NCI-H2171 treated with DMSO at 0.1 percent for 48 hours (cell line): ENCODE results near the gene OR2Z1.

Source experiments
- DNase-seq: peaks from one replicate; lab custom pipeline; 2025; lab: John Stamatoyannopoulos, UW

OR2Z1 gene

GRCh38 chr19:8721334-8721733 lies at the start of gene OR2Z1:
TSS of gene OR2Z1 (plus strand) at chr19:8721634. CDS start at chr19:8731029, 9,395 bp downstream.
- DNase-seq, result no peak

GRCh38 chr19:8673276-8673891 lies 48.0 kb upstream of the OR2Z1 start:
- no peak for DNase-seq

DNA sequence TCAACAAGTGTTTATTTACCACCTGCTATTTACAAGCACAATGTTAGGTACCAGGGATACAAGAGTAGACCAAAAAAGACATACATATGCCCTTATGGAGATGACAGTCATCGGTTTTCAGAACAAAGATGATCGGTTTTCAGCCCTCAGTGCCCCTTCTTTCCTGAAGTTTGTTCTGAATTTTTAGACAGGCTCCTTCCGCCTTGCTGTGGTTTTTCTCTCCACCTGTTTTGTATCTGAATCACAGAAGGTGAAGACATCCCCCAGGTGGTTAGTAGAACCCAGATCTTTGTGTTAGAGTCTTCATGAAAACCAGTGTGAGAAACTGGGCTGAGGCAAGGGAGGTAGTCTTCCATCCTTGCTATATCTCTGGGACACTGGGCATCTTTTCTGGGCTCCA lies 46.4 kb upstream of the OR2Z1 start:
- DNase-seq, result no peak

DNA sequence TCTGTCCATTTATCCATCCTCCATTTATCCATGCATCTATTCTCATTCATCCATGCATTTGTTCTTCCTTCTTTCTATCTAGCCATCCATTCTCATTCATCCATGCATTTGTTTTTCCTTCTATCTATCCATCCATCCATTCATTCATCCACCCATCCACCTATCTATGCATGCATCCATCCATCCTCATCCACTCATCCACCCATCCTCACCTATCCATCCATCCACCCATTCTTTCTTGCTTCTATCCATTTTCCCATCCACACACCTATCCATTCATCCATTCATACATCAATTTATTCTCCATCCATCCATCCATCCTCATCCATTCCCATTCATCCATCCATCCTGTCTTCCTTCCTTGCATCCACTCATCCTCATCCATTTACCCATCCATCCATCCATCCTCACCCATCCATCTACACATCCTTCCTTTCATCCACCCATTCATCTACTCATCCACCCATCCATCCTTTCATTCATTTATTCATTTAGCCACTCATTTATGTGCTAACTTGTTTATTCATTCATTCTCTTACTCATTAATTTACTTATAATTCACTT lies 43.1 kb upstream of the OR2Z1 start:
- DNase-seq, result no peak

GRCh38 chr19:8680676-8681344 lies 40.6 kb upstream of the OR2Z1 start:
- DNase-seq, result no peak

DNA sequence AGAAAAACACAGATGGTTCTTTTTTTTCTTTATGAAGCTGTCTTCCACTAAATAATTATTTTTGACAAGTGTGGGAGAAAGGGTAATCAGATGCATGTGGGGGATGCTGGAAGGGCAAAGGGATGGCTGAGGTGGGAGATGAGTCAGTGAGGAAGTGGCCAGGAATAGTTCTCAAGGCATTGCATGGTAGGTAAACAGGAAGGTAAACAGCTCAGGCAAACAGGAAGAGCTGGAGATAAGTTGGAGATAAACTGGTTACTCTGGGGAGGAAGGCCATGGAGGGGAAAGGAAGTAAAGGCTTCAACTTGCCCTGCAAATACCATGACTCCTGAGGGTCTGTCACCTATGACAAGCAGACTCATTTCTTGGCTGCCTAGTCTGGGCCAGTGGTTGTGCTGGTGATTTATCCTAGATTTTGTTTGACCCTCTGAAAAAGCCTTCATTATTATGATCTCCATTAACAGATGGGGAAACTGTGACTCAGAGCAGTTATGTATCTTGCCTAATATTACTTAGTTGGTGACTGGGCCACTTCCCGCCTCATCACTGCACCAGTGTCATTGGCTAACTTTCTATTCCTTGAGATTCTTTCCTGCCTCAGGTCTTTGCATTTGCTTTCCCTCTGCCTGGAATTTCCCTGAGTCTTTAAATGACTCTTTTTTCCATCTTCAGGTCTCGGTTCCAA lies 39.9 kb upstream of the OR2Z1 start:
- DNase-seq, result no peak

DNA sequence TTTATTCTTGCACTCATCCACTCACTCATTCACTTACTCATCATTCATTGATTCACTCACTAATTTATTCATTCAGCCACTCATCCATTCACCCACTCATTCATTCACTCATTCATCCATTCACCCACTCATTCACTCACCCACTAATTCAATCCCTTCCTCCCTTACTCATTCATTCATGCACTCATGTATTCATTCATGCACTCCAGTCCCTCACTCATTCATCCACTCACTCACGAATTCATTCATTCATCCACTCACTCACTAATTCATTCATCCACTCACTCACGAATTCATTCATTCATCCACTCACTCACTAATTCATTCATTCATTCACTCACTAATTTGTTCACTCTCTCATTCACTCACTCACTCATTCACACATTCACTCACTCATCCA lies 39.0 kb upstream of the OR2Z1 start:
- DNase-seq, result no peak

DNA sequence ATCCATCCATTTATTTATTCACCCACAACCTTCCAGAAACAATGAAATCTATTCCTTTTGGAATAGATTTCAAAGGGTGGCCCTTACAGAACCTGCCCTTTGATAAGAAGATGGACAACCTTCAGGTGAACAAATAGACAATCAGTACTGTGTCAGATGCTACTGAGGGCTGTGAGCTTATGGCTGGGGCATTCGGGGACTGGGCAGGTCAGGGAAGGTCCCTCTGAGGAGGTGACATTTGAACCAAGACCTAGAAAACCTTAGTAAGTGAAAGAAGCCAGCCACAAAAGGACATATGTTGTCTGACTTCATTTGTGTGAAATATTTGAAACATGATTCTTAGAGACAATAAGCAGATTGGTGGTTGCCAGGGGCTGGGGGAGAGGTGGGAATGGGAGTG lies 38.5 kb upstream of the OR2Z1 start:
- no peak for DNase-seq

GRCh38 chr19:8684001-8684902 lies 37.2 kb upstream of the OR2Z1 start:
- no peak for DNase-seq

DNA sequence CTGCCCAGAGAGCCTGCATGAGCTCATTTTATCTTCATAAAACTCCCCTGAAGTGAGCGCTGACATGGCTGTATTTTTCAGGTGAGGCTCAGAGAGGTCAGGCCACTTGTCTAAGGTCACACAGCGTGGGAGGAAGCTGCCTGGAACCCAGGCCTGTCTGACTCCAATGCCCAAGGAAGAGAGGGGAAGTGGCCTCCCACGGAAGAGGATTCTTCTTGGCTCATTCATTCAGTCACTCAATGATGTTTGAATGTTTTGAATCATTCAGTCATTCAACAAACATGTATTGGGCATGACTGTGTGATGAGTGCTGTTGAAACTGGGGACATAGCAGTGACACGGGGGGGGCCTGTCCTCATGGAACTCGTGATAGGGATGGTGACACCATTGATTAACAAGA lies 34.9 kb upstream of the OR2Z1 start:
- no peak for DNase-seq

DNA sequence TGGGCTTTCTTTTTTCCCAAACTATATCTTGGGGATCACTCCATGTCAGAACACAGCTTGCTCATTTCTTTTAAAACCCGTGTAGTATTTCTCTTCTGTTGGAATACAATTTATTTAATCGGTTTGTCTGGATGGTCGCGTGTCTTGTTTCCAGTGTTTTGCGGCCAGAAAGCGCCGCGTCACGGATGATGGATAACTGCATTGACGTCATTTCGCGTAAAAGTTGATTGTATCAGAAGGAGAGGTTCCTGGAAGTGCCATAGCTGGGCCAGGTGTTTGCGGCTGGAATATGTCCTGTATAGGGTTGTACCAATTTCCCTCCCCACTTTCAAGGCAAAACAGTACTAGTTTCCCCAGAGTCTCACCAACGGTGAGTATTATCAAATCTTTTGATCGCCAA lies 32.5 kb upstream of the OR2Z1 start:
- no peak for DNase-seq

- DNase-seq, result no peak
Observed at GRCh38 chr19:8690753-8691539, 30.5 kb upstream of the OR2Z1 start.

GRCh38 chr19:8695501-8695900 lies 25.9 kb upstream of the OR2Z1 start:
- no peak for DNase-seq

GRCh38 chr19:8695911-8696310 lies 25.5 kb upstream of the OR2Z1 start:
- no peak for DNase-seq

- no peak for DNase-seq
Observed at GRCh38 chr19:8696993-8697392, 24.4 kb upstream of the OR2Z1 start.

GRCh38 chr19:8697671-8698432 lies 23.6 kb upstream of the OR2Z1 start:
- no peak for DNase-seq

GRCh38 chr19:8698433-8699063 lies 22.9 kb upstream of the OR2Z1 start, which contains the start of gene ACTL9:
TSS of gene ACTL9 (minus strand) at chr19:8698795. CDS start at chr19:8698701, 94 bp downstream.
- DNase-seq, result no peak

DNA sequence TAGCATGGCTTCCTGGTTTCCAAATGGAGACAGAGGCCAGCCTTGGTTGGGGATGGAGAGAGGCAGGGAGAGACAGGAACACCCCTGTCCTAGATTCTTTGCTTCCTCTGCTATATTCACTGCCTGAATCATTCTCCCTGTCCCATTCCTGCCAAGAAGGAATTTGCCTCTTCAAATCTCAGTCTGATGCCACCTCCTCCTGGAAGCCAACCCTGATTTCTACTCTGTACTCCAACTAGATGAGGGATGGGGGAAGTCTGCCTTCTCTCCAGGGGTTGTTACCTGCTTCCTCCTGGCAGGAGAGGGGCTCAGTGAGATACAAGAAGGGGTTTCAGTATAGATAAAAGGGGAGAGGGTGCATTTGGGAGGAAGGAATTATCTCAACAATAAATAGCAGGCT lies 21.5 kb upstream of the OR2Z1 start:
- no peak for DNase-seq

GRCh38 chr19:8700956-8701355 lies 20.5 kb upstream of the OR2Z1 start:
- no peak for DNase-seq

DNA sequence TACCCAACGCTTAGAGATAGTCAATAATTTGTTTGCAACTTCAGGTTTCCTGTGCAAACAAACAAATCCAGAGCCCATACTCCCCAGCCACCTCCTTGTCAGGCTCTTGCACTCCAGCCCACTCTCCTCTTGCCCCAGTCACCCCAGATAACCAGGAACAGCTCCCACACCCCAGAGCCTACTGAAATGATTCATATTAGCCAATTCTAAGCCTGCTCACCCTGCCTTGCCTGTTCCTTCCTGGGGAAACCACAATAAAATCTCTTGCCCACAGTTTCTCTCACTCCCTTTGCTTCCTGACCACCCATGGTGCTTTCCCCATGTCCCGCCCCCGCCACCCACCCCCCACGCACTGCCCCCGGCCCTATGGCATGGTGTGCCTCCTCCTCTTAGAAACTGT lies 19.1 kb upstream of the OR2Z1 start:
- no peak for DNase-seq
